Osteocyte (in vitro differentiated cells): ENCODE data around the gene UBL4A. TPM values are rescaled to one million over a fixed set of nuclear protein-coding genes. Genes with fewer than 3 reads are reported as not detected.
A peak's percentile ranks its signal among the peaks of the same experiment; 100 is the strongest.

ENCODE experiments used
- DNase-seq: peaks from one replicate; pipeline ENCODE4 v3.0.0; 2021; ENCODE audit warnings: mixed read lengths; ENCODE audit not compliant: unreplicated experiment; ENCODE audit errors: extremely low spot score
- H3K27ac Mint-ChIP-seq: one replicate; pipeline ENCODE4 v1.8.0; 2021; ENCODE audit warnings: mild to moderate bottlenecking, mixed read lengths; ENCODE audit not compliant: unreplicated experiment
- H3K27me3 Mint-ChIP-seq: one replicate; pipeline ENCODE4 v1.8.0; 2021; ENCODE audit warnings: mixed read lengths; ENCODE audit not compliant: unreplicated experiment
- H3K36me3 Mint-ChIP-seq: one replicate; pipeline ENCODE4 v1.8.0; 2021; ENCODE audit warnings: mixed read lengths; ENCODE audit not compliant: unreplicated experiment
- H3K4me1 Mint-ChIP-seq: one replicate; pipeline ENCODE4 v1.8.0; 2021; ENCODE audit warnings: mixed read lengths; ENCODE audit not compliant: unreplicated experiment
- H3K4me3 Mint-ChIP-seq: one replicate; pipeline ENCODE4 v1.8.0; 2021; ENCODE audit warnings: mild to moderate bottlenecking, moderate library complexity, mixed read lengths; ENCODE audit not compliant: unreplicated experiment
- H3K9me3 Mint-ChIP-seq: one replicate; pipeline ENCODE4 v1.8.0; 2021; ENCODE audit warnings: mixed read lengths; ENCODE audit not compliant: unreplicated experiment
- total RNA-seq: library from RNA; stranded (reverse); gene quantifications from 2 replicates; pipeline ENCODE4 v1.2.1, GENCODE V29; 2021
- TF ChIP-seq, protein P1 (sequence below): fragments of 200-600 bp; sonication (generic); IDR thresholded peaks from 2 replicates; pipeline ENCODE4 v1.5.0; 2021; ENCODE audit warnings: antibody characterized with exemption, mild to moderate bottlenecking, moderate library complexity

The UBL4A gene
- total RNA-seq, 1 donor from 2014 or later: 17.4 TPM

GRCh38 chrX:154437971-154438893 lies 48.2 kb downstream of the UBL4A start:
- Mint-ChIP-seq H3K27me3 (no peaks in the 10 kb centered on the region), H3K4me3 (peak overlapping the region; percentile 84), H3K4me1 (peaks cover 8% of the 10 kb centered on the region), H3K9me3 (no peaks in the 10 kb centered on the region), H3K36me3 (peaks cover 5% of the 10 kb centered on the region), H3K27ac (peak overlapping the region; percentile 81)
- DNase-seq: peak; percentile 79
- TF ChIP-seq, protein P1, sequence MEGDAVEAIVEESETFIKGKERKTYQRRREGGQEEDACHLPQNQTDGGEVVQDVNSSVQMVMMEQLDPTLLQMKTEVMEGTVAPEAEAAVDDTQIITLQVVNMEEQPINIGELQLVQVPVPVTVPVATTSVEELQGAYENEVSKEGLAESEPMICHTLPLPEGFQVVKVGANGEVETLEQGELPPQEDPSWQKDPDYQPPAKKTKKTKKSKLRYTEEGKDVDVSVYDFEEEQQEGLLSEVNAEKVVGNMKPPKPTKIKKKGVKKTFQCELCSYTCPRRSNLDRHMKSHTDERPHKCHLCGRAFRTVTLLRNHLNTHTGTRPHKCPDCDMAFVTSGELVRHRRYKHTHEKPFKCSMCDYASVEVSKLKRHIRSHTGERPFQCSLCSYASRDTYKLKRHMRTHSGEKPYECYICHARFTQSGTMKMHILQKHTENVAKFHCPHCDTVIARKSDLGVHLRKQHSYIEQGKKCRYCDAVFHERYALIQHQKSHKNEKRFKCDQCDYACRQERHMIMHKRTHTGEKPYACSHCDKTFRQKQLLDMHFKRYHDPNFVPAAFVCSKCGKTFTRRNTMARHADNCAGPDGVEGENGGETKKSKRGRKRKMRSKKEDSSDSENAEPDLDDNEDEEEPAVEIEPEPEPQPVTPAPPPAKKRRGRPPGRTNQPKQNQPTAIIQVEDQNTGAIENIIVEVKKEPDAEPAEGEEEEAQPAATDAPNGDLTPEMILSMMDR: no peak

DNA sequence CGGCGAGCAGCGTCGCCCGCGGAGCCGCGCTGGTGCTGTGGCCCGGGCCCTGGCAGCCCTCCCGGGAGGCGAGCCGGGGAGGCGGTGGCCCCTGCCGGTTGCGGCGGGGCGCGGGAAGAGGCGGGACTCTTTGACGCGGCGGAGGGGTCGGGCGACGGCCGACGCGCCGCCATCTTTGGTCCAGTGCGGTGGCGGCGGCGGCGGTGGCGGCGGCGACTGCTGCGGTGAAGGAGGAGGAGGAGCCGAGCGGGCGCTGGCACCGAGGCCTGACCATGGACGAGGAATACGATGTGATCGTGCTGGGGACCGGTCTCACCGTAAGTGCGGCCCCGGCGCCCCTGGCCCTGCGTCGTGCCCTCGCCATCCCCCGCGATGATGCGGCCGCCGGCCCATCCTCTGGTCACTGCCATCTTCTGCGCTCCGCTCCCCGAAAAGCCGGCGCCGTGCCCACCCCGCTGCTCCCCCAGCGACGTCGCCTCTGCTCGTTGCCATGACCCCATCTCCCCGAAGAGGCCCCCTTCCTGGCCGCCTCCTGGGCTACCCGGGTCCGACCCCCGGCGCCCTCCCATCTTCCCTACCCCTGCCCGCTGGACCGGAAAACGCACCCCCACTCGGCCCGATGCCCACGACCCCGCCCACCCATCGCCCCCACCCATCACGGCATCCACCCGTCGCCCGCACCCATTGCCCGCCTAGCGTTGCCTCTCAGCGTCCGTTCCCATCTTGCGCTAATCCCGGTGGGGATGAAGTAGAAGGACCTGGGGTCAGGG lies 49.2 kb downstream of the UBL4A start, which contains the start of gene GDI1:
Gene GDI1, plus strand, starts transcription at position 172 of the 770 bp plus-strand sequence. Its CDS starts 101 bp downstream, at position 273.
- H3K27ac Mint-ChIP-seq: peak within 1 kb of the TSS; percentile 81
- no peaks in the 10 kb centered on the region for H3K9me3 Mint-ChIP-seq
- peaks cover 8% of the 10 kb centered on the region for H3K4me1 Mint-ChIP-seq
- TF ChIP-seq, protein P1: no peak
- H3K27me3 Mint-ChIP-seq: no peaks in the 10 kb centered on the region
- DNase-seq: peak; percentile 86
- H3K4me3 Mint-ChIP-seq: peak within 1 kb of the TSS; percentile 84
- peaks cover 5% of the 10 kb centered on the region for H3K36me3 Mint-ChIP-seq

GRCh38 chrX:154436374-154436982 lies 49.9 kb downstream of the UBL4A start:
- TF ChIP-seq, protein P1: no peak
- Mint-ChIP-seq H3K4me1 (peaks cover 8% of the 10 kb centered on the region), H3K36me3 (peaks cover under 1% of the 10 kb centered on the region), H3K9me3 (no peaks in the 10 kb centered on the region), H3K27ac (peak overlapping the region; percentile 81), H3K4me3 (peak overlapping the region; percentile 73), H3K27me3 (no peaks in the 10 kb centered on the region)
- peak; percentile 85 for DNase-seq

- peak; percentile 78 for DNase-seq
- TF ChIP-seq, protein P1: no peak
- Mint-ChIP-seq H3K36me3 (no peaks in the 10 kb centered on the region), H3K27ac (peak overlapping the region; percentile 27), H3K9me3 (peaks cover 4% of the 10 kb centered on the region), H3K4me3 (no peak overlapping the region), H3K27me3 (no peaks in the 10 kb centered on the region), H3K4me1 (peaks cover 14% of the 10 kb centered on the region)
Observed at GRCh38 chrX:154435171-154435733, 51.2 kb downstream of the UBL4A start.
